Pancreas (tissue), 10 donors: ENCODE data around the gene CTU2. TPM values are rescaled to one million over a fixed set of nuclear protein-coding genes. Genes with fewer than 3 reads are reported as not detected.

Source experiments
- ATAC-seq, 4 donors: fragments of 200-7000 bp; cut with Tn5 transposase; one replicate each; pipeline versions ENCODE4 v1.8.0 to v1.9.1; 2020; ENCODE audit warnings: mild to moderate bottlenecking in 4 of 4, moderate library complexity in 4 of 4
- DNase-seq, 6 donors: peaks; one replicate each; pipeline ENCODE4 v3.0.0-alpha.2; 2020
- FAIRE-seq: peaks from 2 replicates; lab custom pipeline; 2012; peaks lifted over from hg19 to GRCh38; lab: Jason Lieb, UNC
- H3K27ac ChIP-seq, 4 donors: fragments of 200-600 bp; sonication (generic); 1 replicate in 3 of 4; 2 replicates in 1 of 4; pipeline versions ENCODE4 v1.5.0 to v1.8.0; 2020
- H3K27me3 ChIP-seq, 4 donors: fragments of 200-600 bp; one replicate each; pipeline ENCODE4 v1.8.0; 2021
- H3K36me3 ChIP-seq, 3 donors: fragments of 200-600 bp; sonication (generic) in 1 of 3; one replicate each; pipeline versions ENCODE4 v1.5.0 to v1.8.0; 2020 to 2021
- H3K4me1 ChIP-seq, 3 donors: fragments of 200-600 bp; one replicate each; pipeline ENCODE4 v1.8.0; 2021
- H3K4me3 ChIP-seq, 4 donors: fragments of 200-600 bp; sonication (generic) in 2 of 4; one replicate each; pipeline versions ENCODE4 v1.5.0 to v1.8.0; 2020 to 2021
- H3K9me3 ChIP-seq, 4 donors: fragments of 200-600 bp; one replicate each; pipeline ENCODE4 v1.8.0; 2021
- WGBS, 2 donors: extraction: QIAGEN DNeasy Blood & Tissue Kit; methylation state at CpG; one replicate each; pipeline ENCODE4 v1.1.7; 2013; 5-methylcytosine and 5-hydroxymethylcytosine counted together
- intact Hi-C, 3 donors: fragments of 100-400 bp; cut with DNase I; formaldehyde crosslinking; loops; one replicate each; pipeline versions ENCODE4 v1.11.1 to v1.14.2; 2022
- polyA plus RNA-seq, 2 donors: library from polyadenylated mRNA; stranded (reverse); fragments of 200-250 nt; gene quantifications; one replicate each; pipeline ENCODE4 v1.2.3, GENCODE V29; 2013
- total RNA-seq, 6 donors: library from RNA; stranded (reverse); fragmentation: NEBNext Ultra II Directional in 4 of 6; extraction: Animal tissue kit (Norgen Biotek cat#: 25700) in 4 of 6; gene quantifications; one replicate each; pipeline versions ENCODE4 v1.2.1 to v1.2.4, GENCODE V29; 2021 to 2023
- TF ChIP-seq, protein P1 (sequence below), 4 donors: fragments of 200-600 bp; sonication (generic) in 3 of 4; IDR thresholded peaks; one replicate each; pipeline versions ENCODE4 v1.5.0 to v1.8.0; 2021; ENCODE audit warnings: antibody characterized with exemption in 4 of 4
- donor health status: healthy with polysubstance abuse.
- donor health status: DM: no; HTN: no; CAD: no; lungs with moderate emphysema.
- donor health status: DM: no; HTN: no; CAD: no.
- donor health status: control.
- donor health status: control.
- donor health status: Bipolar disorder and iron deficiency.
- donor health status: DM: yes; HTN: yes; CAD: no.
- donor health status: DM: no; HTN: no; CAD: no.
- donor health status: DM: no; HTN: no; CAD: no.
- donor health status: DM: yes; HTN: yes; CAD: no.

Gene CTU2
- total and polyA plus RNA-seq, 8 donors, result 8.1 to 21.9 (median 10.6) TPM

GRCh38 chr16:88726408-88726749, 20.1 kb downstream of the CTU2 start:
- Histone ChIP-seq H3K4me3 (no peak overlapping the region), H3K36me3 (peaks cover 0 to 11% (median 0%) of the 10 kb centered on the region in 3 donors), H3K27ac (no peak overlapping the region), H3K9me3 (no peaks in the 10 kb centered on the region), H3K27me3 (no peaks in the 10 kb centered on the region), H3K4me1 (no peaks in the 10 kb centered on the region)
- 84 to 90% methylated on average over 14 to 17 of the region's 17 CpGs for WGBS, 2 donors
- FAIRE-seq (no peak), ATAC-seq (no peak), DNase-seq (no peak)
- TF ChIP-seq, protein P1, sequence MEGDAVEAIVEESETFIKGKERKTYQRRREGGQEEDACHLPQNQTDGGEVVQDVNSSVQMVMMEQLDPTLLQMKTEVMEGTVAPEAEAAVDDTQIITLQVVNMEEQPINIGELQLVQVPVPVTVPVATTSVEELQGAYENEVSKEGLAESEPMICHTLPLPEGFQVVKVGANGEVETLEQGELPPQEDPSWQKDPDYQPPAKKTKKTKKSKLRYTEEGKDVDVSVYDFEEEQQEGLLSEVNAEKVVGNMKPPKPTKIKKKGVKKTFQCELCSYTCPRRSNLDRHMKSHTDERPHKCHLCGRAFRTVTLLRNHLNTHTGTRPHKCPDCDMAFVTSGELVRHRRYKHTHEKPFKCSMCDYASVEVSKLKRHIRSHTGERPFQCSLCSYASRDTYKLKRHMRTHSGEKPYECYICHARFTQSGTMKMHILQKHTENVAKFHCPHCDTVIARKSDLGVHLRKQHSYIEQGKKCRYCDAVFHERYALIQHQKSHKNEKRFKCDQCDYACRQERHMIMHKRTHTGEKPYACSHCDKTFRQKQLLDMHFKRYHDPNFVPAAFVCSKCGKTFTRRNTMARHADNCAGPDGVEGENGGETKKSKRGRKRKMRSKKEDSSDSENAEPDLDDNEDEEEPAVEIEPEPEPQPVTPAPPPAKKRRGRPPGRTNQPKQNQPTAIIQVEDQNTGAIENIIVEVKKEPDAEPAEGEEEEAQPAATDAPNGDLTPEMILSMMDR (IDR thresholded peaks at IDR 0.05), result no peak
- intact Hi-C loops, result no loop called here

DNA sequence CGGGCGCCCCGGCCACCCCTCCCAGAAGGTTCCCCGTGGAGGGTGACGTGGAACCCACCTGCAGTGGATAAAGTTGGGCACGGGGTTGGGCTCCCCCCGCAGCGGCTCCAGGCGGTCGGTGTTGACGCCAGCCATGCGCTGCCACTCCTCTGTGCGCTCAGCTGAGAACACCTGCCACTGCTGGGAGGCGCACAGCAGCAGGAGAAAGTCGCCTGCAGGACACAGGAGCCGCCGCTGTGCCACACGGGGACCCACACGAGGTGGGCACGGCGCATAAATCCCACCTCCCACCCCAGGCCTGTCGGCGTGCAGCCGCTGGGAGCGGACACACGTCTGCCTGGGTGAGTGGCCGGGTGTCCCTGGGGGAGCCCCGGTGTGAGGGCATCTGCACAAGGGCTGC, 20.7 kb downstream of the CTU2 start:
- no peak overlapping the region for H3K4me3 ChIP-seq
- TF ChIP-seq, protein P1 (IDR thresholded peaks at IDR 0.05), result no peak
- H3K9me3 ChIP-seq, result no peaks in the 10 kb centered on the region
- H3K27ac ChIP-seq, result no peak overlapping the region
- intact Hi-C loops, result no loop called here
- WGBS, 2 donors, result 91 to 94% methylated on average over 28 of the region's 28 CpGs
- no peaks in the 10 kb centered on the region for H3K4me1 ChIP-seq
- FAIRE-seq, result no peak
- peaks cover 0 to 4% (median 0%) of the 10 kb centered on the region in 3 donors for H3K36me3 ChIP-seq
- no peaks in the 10 kb centered on the region for H3K27me3 ChIP-seq
- ATAC-seq, result no peak
- no peak for DNase-seq

DNA sequence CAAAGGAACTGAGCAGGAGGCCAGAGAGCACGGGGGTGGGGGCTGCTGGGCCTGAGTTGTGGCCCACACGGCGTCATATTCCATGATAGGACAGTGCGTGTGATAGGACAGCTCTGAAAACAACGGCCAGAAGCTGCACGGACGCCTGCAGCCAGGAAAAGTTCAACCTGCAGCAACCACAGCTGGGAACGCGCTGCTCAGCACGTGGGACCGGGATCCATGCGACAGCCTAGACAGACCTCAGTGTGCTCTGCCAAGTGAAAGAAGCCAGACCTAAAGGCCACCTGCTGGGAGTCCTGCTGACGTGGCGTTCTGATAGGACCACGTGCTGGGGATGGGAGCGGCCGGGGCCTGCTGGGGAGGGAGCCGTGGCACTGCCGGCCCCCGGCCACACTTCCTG, 21.6 kb downstream of the CTU2 start:
- DNase-seq, result no peak
- peak in 1 of 4 donors; percentile 29 for ATAC-seq
- H3K4me1 ChIP-seq, result no peaks in the 10 kb centered on the region
- no peak overlapping the region for H3K4me3 ChIP-seq
- no peaks in the 10 kb centered on the region for H3K9me3 ChIP-seq
- TF ChIP-seq, protein P1 (IDR thresholded peaks at IDR 0.05), result no peak
- FAIRE-seq, result no peak
- H3K27ac ChIP-seq, result no peak overlapping the region
- no peaks in the 10 kb centered on the region for H3K27me3 ChIP-seq
- WGBS, 2 donors, result 61 to 71% methylated on average over 17 to 20 of the region's 20 CpGs
- intact Hi-C loops, result no loop called here
- H3K36me3 ChIP-seq, result peaks cover 0 to 3% (median 0%) of the 10 kb centered on the region in 3 donors

DNA sequence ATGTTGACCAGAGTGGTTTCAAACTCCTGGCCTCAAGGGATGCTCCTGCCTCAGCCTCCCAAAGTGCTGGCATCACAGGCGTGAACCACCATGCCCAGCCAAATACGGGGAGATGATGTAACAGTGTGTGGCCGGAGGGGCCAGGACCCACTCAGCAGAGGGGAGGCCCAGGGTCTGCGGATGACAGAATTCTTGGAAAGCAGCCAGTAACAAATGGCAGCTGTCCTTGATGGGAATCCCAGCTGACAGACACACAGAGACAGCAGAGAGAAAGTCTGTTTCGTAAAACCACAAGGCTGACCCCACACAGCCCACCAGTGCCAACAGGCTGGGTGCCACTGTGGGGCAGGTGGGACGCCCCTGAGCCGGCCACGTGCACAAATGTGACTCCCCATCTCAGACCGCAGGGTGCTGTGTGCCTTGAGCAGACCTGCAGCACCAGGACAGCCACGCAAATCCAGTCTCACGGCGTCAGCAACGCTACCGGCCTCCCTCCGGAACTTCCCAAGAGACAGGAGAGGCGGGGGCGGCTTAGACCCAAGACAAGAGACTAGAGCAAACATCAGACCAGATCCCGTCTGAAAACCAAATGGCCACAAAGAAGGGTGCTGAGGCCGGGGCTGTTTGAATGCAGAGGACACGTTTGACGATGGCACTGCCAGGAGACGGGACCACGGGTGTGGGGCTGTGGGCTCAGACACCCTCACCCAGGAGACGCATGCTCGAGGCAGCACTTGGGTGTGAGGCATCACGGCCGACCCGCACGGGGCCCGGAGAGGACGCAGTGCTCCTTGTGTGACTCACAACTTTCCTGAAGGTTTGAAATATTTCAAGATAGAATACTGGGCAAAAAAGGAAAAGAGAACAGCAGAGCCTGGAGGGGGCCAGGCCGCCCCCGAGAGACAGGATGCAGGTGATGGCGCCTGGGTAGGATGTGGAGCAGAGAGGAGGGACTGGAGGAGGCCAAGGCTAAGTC, 24.6 kb downstream of the CTU2 start:
- Histone ChIP-seq H3K4me3 (no peak overlapping the region), H3K4me1 (no peaks in the 10 kb centered on the region), H3K36me3 (peaks cover 0 to 8% (median 0%) of the 10 kb centered on the region in 3 donors), H3K9me3 (no peaks in the 10 kb centered on the region), H3K27me3 (no peaks in the 10 kb centered on the region), H3K27ac (no peak overlapping the region)
- WGBS, 2 donors, result 65 to 84% methylated on average over 31 to 34 of the region's 34 CpGs
- TF ChIP-seq, protein P1 (IDR thresholded peaks at IDR 0.05), result no peak
- ATAC-seq (no peak), DNase-seq (no peak), FAIRE-seq (no peak)
- intact Hi-C loops, result loop anchor here in 1 of 3 donors (10.0 kb wide), 1 partner anchor 434 kb away; no protein-coding TSS in a partner anchor

- no peak for DNase-seq
- no peaks in the 10 kb centered on the region for H3K9me3 ChIP-seq
- H3K4me3 ChIP-seq, result no peak overlapping the region
- H3K36me3 ChIP-seq, result peaks cover 0 to 8% (median 0%) of the 10 kb centered on the region in 3 donors
- intact Hi-C loops, result loop anchor here in 1 of 3 donors (10.0 kb wide), 1 partner anchor 433 kb away; no protein-coding TSS in a partner anchor
- ATAC-seq, result no peak
- H3K27me3 ChIP-seq, result no peaks in the 10 kb centered on the region
- no peaks in the 10 kb centered on the region for H3K4me1 ChIP-seq
- TF ChIP-seq, protein P1 (IDR thresholded peaks at IDR 0.05), result no peak
- 45 to 61% methylated on average over 14 to 15 of the region's 15 CpGs for WGBS, 2 donors
- no peak overlapping the region for H3K27ac ChIP-seq
- no peak for FAIRE-seq
Measured at GRCh38 chr16:88731699-88732098, 25.4 kb downstream of the CTU2 start.
